HCT116 (cell line): ENCODE data around the gene DYRK1B. TPM values are rescaled to one million over a fixed set of nuclear protein-coding genes. Genes with fewer than 3 reads are reported as not detected.

Experiments
- ATAC-seq: fragments of 200-7000 bp; cut with Tn5 transposase; 2 replicates; pipeline ENCODE4 v1.9.1; 2020; ENCODE audit warnings: mild to moderate bottlenecking, moderate library complexity
- BruUV-seq: library from RNA; stranded (reverse); fragments of 400-500 nt; replicated peaks from 2 replicates; lab custom pipeline; 2021; lab: Mats Ljungman, UMichigan
- CTCF ChIA-PET: fragments of 300-600 bp; sonication (Branson Sonifier 250); formaldehyde crosslinking; loops from one replicate; lab custom pipeline; 2021; ENCODE audit warnings: antibody characterized with exemption; lab: Charles Lee
- POLR2A ChIA-PET: fragments of 300-600, 350-600 bp; sonication (Branson Sonifier 250); formaldehyde crosslinking; loops from one replicate; lab custom pipeline; 2021; ENCODE audit warnings: antibody characterized with exemption; lab: Charles Lee
- RAD21 ChIA-PET, 2 experiments: fragments of 300-600 bp; sonication (Branson Sonifier 250); formaldehyde crosslinking; loops; one replicate each; lab custom pipeline; 2023; ENCODE audit warnings: low total read pairs in 2 of 2; ENCODE audit not compliant: uncharacterized antibody in 2 of 2, unreplicated experiment in 2 of 2, low non-redundant PET in 1 of 2; lab: Charles Lee
- DNase-seq: peaks from one replicate; pipeline ENCODE4 v3.0.0-alpha.2; 2010; ENCODE audit warnings: low read depth, low spot score
- H2AFZ ChIP-seq: fragments of 200-600 bp; shearing (Covaris generic), sonication (generic); 2 replicates; pipeline ENCODE4 v1.6.1; 2017; ENCODE audit warnings: low read depth, mixed run types, mixed read lengths, antibody characterized with exemption, low read length; ENCODE audit not compliant: poor library complexity, severe bottlenecking
- H3K27ac ChIP-seq: 2 replicates; pipeline ENCODE4 v1.5.1; 2012; ENCODE audit warnings: low read depth, low read length
- H3K27me3 ChIP-seq: fragments of 200-600 bp; sonication (generic); 2 replicates; pipeline ENCODE4 v1.6.1; 2016; ENCODE audit warnings: mixed run types, low read length, mixed read lengths; ENCODE audit not compliant: insufficient read depth
- H3K36me3 ChIP-seq, 2 experiments: fragments of 200-500 bp in 1 of 2; fragments of 200-600 bp in 1 of 2; sonication (Bioruptor generic) in 1 of 2; sonication (generic) in 1 of 2; 2 replicates each; pipeline versions ENCODE4 v1.5.1 to v1.6.1; 2014 to 2016; ENCODE audit warnings: low read length in 2 of 2, inconsistent platforms in 1 of 2, mixed read lengths in 1 of 2, mixed run types in 1 of 2; ENCODE audit not compliant: insufficient read depth in 2 of 2, control insufficient read depth in 1 of 2
- H3K4me1 ChIP-seq, 2 experiments: fragments of 200-600 bp in 1 of 2; sonication (generic) in 1 of 2; 2 replicates each; pipeline versions ENCODE4 v1.5.1 to v1.6.1; 2012 to 2017; ENCODE audit warnings: low read length in 2 of 2, inconsistent platforms in 1 of 2, mild to moderate bottlenecking in 1 of 2, mixed read lengths in 1 of 2, mixed run types in 1 of 2, moderate library complexity in 1 of 2; ENCODE audit not compliant: insufficient read depth in 2 of 2, control insufficient read depth in 1 of 2
- H3K4me2 ChIP-seq: fragments of 200-600 bp; sonication (generic); 2 replicates; pipeline ENCODE4 v1.6.1; 2017; ENCODE audit warnings: mixed run types, low read length, mixed read lengths
- H3K4me3 ChIP-seq, 2 experiments: fragments of 200-600 bp in 1 of 2; sonication (generic) in 1 of 2; replicated peaks in 1 of 2; 2 replicates each; pipeline ENCODE4 v1.5.1; 2011 to 2016; ENCODE audit warnings: low read length in 2 of 2, control low read depth in 1 of 2, low read depth in 1 of 2, mild to moderate bottlenecking in 1 of 2, mixed read lengths in 1 of 2, mixed run types in 1 of 2
- H3K79me2 ChIP-seq: fragments of 200-600 bp; sonication (generic); 2 replicates; pipeline ENCODE4 v1.6.1; 2017; ENCODE audit warnings: mild to moderate bottlenecking, mixed run types, low read length, moderate library complexity, mixed read lengths; ENCODE audit not compliant: insufficient read depth
- H3K9ac ChIP-seq: fragments of 200-600 bp; sonication (generic); 2 replicates; pipeline ENCODE4 v1.6.1; 2016; ENCODE audit warnings: low read length, mixed read lengths
- H3K9me2 ChIP-seq: fragments of 200-600 bp; sonication (generic), shearing (Covaris generic); 2 replicates; pipeline ENCODE4 v1.6.1; 2017; ENCODE audit warnings: mixed run types, mild to moderate bottlenecking, moderate library complexity; ENCODE audit not compliant: insufficient read depth
- H3K9me3 ChIP-seq, 2 experiments: fragments of 200-500 bp in 1 of 2; fragments of 200-600 bp in 1 of 2; sonication (Bioruptor generic) in 1 of 2; sonication (generic) in 1 of 2; 2 replicates each; pipeline ENCODE4 v1.6.1; 2014 to 2017; ENCODE audit warnings: low read length in 2 of 2, mixed read lengths in 2 of 2, inconsistent platforms in 1 of 2, low read depth in 1 of 2, mild to moderate bottlenecking in 1 of 2, mixed run types in 1 of 2, moderate library complexity in 1 of 2; ENCODE audit not compliant: control insufficient read depth in 1 of 2, insufficient read depth in 1 of 2
- H4K20me1 ChIP-seq: fragments of 200-600 bp; sonication (generic), shearing (Covaris generic); 2 replicates; pipeline ENCODE4 v1.6.1; 2017; ENCODE audit warnings: mixed run types, mild to moderate bottlenecking, moderate library complexity; ENCODE audit not compliant: insufficient read depth
- ATF3 ChIP-seq: IDR thresholded peaks from 2 replicates; pipeline ENCODE4 v1.6.1; 2012
- CEBPB ChIP-seq: IDR thresholded peaks from 2 replicates; pipeline ENCODE4 v1.6.1; 2012; ENCODE audit warnings: low read depth
- EZH2phosphoT487 ChIP-seq: fragments of 200-600 bp; IDR thresholded peaks from 2 replicates; pipeline ENCODE4 v1.6.1; 2018; ENCODE audit warnings: antibody characterized with exemption, borderline replicate concordance
- POLR2AphosphoS5 ChIP-seq: IDR thresholded peaks from 2 replicates; pipeline ENCODE4 v1.6.1; 2011; ENCODE audit warnings: mild to moderate bottlenecking, low read depth, low read length, moderate library complexity
- TCF7L2 ChIP-seq: IDR thresholded peaks from 2 replicates; pipeline ENCODE4 v1.7.0; 2011; ENCODE audit warnings: borderline replicate concordance, inconsistent platforms; ENCODE audit not compliant: insufficient read depth, insufficient read length; ENCODE audit errors: extremely low read depth
- YY1 ChIP-seq: IDR thresholded peaks from 2 replicates; pipeline ENCODE4 v1.6.1; 2011; ENCODE audit warnings: low read length, low read depth, moderate library complexity, mild to moderate bottlenecking; ENCODE audit not compliant: insufficient replicate concordance; ENCODE audit errors: extremely low read depth
- ZBTB33 ChIP-seq: IDR thresholded peaks from 2 replicates; pipeline ENCODE4 v1.6.1; 2011; ENCODE audit warnings: mild to moderate bottlenecking, low read length, moderate library complexity; ENCODE audit not compliant: insufficient replicate concordance; ENCODE audit errors: extremely low read depth
- ZNF274 ChIP-seq: fragments of 200-500 bp; sonication (Bioruptor generic); IDR thresholded peaks from 2 replicates; pipeline ENCODE4 v1.6.1; 2014; ENCODE audit warnings: mild to moderate bottlenecking, low read depth, low read length, inconsistent platforms
- intact Hi-C: fragments of 100-400 bp; cut with micrococcal nuclease; formaldehyde crosslinking; loops from 2 replicates; pipeline ENCODE4 v1.10.0; 2022
- total RNA-seq: library from RNA; stranded (reverse); gene quantifications from one replicate; pipeline ENCODE4 v1.2.1, GENCODE V29; 2021; ENCODE audit not compliant: unreplicated experiment

DYRK1B gene
- total RNA-seq, 1 experiment from 2014 or later, result 7.3 TPM

GRCh38 chr19:39819786-39820185, 14.2 kb downstream of the DYRK1B start:
- no peak overlapping the region for H3K9ac ChIP-seq
- no peak overlapping the region for H3K27ac ChIP-seq
- H4K20me1 ChIP-seq, result no peaks in the 10 kb centered on the region
- DNase-seq (no peak), ATAC-seq (no peak)
- TF ChIP-seq EZH2phosphoT487 (no peak), TCF7L2 (no peak), ZNF274 (no peak), CEBPB (no peak), ATF3 (no peak), YY1 (no peak), ZBTB33 (no peak), POLR2AphosphoS5 (no peak)
- CTCF ChIA-PET, result no interaction called here
- no peaks in the 10 kb centered on the region for H3K9me2 ChIP-seq
- H3K79me2 ChIP-seq, result no peaks in the 10 kb centered on the region
- no peak overlapping the region for H3K4me2 ChIP-seq
- no peaks in the 10 kb centered on the region for H3K9me3 ChIP-seq
- no TSS peak for BruUV-seq
- intact Hi-C loops, result no loop called here
- no peak overlapping the region for H2AFZ ChIP-seq
- H3K27me3 ChIP-seq, result no peaks in the 10 kb centered on the region
- POLR2A ChIA-PET, result no interaction called here
- no peaks in the 10 kb centered on the region for H3K4me1 ChIP-seq
- H3K4me3 ChIP-seq, result no peak overlapping the region
- H3K36me3 ChIP-seq, result no peaks in the 10 kb centered on the region
- RAD21 ChIA-PET, result no interaction called here
